Transverse colon (tissue), 4 donors: ENCODE data around the gene DNAJC11.

Experiments
- CTCF ChIP-seq, 5 experiments: fragments of 200-600 bp in 3 of 5; fragments of 450-650 bp in 2 of 5; sonication (generic) in 3 of 5; IDR thresholded peaks; 1 replicate in 2 of 5; 2 replicates in 3 of 5; pipeline ENCODE4 v1.5.1; 2016 to 2017; ENCODE audit warnings: antibody characterized with exemption in 5 of 5, inconsistent platforms in 3 of 5, mild to moderate bottlenecking in 2 of 5, moderate library complexity in 1 of 5
- POLR2A ChIP-seq: fragments of 450-650 bp; IDR thresholded peaks from one replicate; pipeline ENCODE4 v1.6.1; 2016; ENCODE audit warnings: antibody characterized with exemption, mild to moderate bottlenecking, moderate library complexity
- POLR2AphosphoS5 ChIP-seq, 3 donors: sonication (generic); formaldehyde crosslinking; IDR thresholded peaks; one replicate each; pipeline ENCODE4 v1.6.1; 2016; ENCODE audit warnings: antibody characterized with exemption in 3 of 3

- no peak for TF ChIP-seq CTCF (IDR thresholded peaks at IDR 0.05)
- TF ChIP-seq POLR2A, result no peak
- TF ChIP-seq POLR2AphosphoS5 (IDR thresholded peaks at IDR 0.05), result no peak
Measured at GRCh38 chr1:6700853-6701436, 671 bp downstream of the DNAJC11 start.
